ENCODE measurements around the gene TNK2.

- no peak for TF ChIP-seq CTCF (IDR thresholded peaks at IDR 0.05; ENCODE audit: borderline replicate concordance, extremely low read depth, low read length, poor library complexity, severe bottlenecking)
- no peak for TF ChIP-seq EZH2 (IDR thresholded peaks at IDR 0.05; ENCODE audit: borderline replicate concordance, low read depth, low read length, severe bottlenecking)
Measured at GRCh38 chr3:195820186-195820585, 88.2 kb downstream of the TNK2 start.

All from DND-41 (cell line).